Neural progenitor cell (in vitro differentiated cells): ENCODE results near the gene SERAC1.

Experiments
- CTCF ChIP-seq: fragments of 200-600 bp; sonication (generic); IDR thresholded peaks from 2 replicates; pipeline ENCODE4 v1.5.1; 2017; ENCODE audit warnings: antibody characterized with exemption, mild to moderate bottlenecking
- EZH2 ChIP-seq: fragments of 200-600 bp; sonication (generic); IDR thresholded peaks from 2 replicates; pipeline ENCODE4 v1.6.1; 2017; ENCODE audit warnings: antibody characterized with exemption, mild to moderate bottlenecking, moderate library complexity
- EZH2phosphoT487 ChIP-seq: fragments of 200-600 bp; sonication (generic); IDR thresholded peaks from 2 replicates; pipeline ENCODE4 v1.6.1; 2017; ENCODE audit warnings: antibody characterized with exemption

- TF ChIP-seq EZH2 = no peak
- TF ChIP-seq CTCF = no peak
- TF ChIP-seq EZH2phosphoT487 = no peak
Observed at GRCh38 chr6:158068156-158068892, 99.7 kb downstream of the SERAC1 start.
